SK-N-SH (cell line): Measurements from ENCODE around the gene ARFGEF2. TPM values are rescaled to one million over a fixed set of nuclear protein-coding genes. Genes with fewer than 3 reads are reported as not detected.

Experiments used
- CTCF ChIA-PET: fragments of 300-600, 350-600 bp; formaldehyde crosslinking; extraction: SDS; loops from one replicate; lab custom pipeline; 2021; lab: Yijun Ruan, JAX
- POLR2A ChIA-PET: fragments of 350-600 bp; sonication (Branson Sonifier 250); formaldehyde crosslinking; extraction: SDS; loops from one replicate; lab custom pipeline; 2020; ENCODE audit warnings: antibody characterized with exemption, inconsistent platforms; lab: Yijun Ruan, JAX
- DNase-seq: peaks from one replicate; pipeline ENCODE4 v3.0.0; 2012
- H2AFZ ChIP-seq: fragments of 200-600 bp; sonication (generic); 2 replicates; pipeline ENCODE4 v1.8.1; 2016; ENCODE audit warnings: antibody characterized with exemption, mild to moderate bottlenecking, low read depth
- H3F3A ChIP-seq: fragments of 200-600 bp; sonication (generic); replicated peaks from 2 replicates; pipeline ENCODE3; 2016; ENCODE audit warnings: antibody characterized with exemption, mild to moderate bottlenecking; ENCODE audit not compliant: insufficient read depth
- H3K27ac ChIP-seq, 2 experiments: fragments of 200-500 bp in 1 of 2; fragments of 200-600 bp in 1 of 2; sonication (Bioruptor generic) in 1 of 2; sonication (generic), shearing (Covaris generic) in 1 of 2; 2 replicates each; pipeline versions ENCODE4 v1.5.1 to v1.6.1; 2014 to 2016; ENCODE audit warnings: low read depth in 2 of 2, inconsistent platforms in 1 of 2, low read length in 1 of 2, mild to moderate bottlenecking in 1 of 2, mixed read lengths in 1 of 2
- H3K27me3 ChIP-seq: fragments of 200-600 bp; sonication (generic), shearing (Covaris generic); 2 replicates; pipeline ENCODE4 v1.6.1; 2016; ENCODE audit warnings: mixed run types; ENCODE audit not compliant: insufficient read depth
- H3K36me3 ChIP-seq, 2 experiments: fragments of 200-500 bp in 1 of 2; fragments of 200-600 bp in 1 of 2; sonication (Bioruptor generic) in 1 of 2; sonication (generic) in 1 of 2; replicated peaks in 1 of 2; 2 replicates each; pipeline versions ENCODE3 to v1.5.1; 2014 to 2016; ENCODE audit warnings: low read length in 1 of 2, mild to moderate bottlenecking in 1 of 2; ENCODE audit not compliant: insufficient read depth in 2 of 2, control insufficient read depth in 1 of 2
- H3K4me1 ChIP-seq, 2 experiments: fragments of 200-500 bp in 1 of 2; fragments of 200-600 bp in 1 of 2; sonication (Bioruptor generic) in 1 of 2; sonication (generic), shearing (Covaris generic) in 1 of 2; 2 replicates each; pipeline versions ENCODE4 v1.5.1 to v1.6.1; 2014 to 2016; ENCODE audit warnings: low read depth in 1 of 2, low read length in 1 of 2, mixed run types in 1 of 2; ENCODE audit not compliant: insufficient read depth in 2 of 2, control insufficient read depth in 1 of 2
- H3K4me2 ChIP-seq: fragments of 200-600 bp; sonication (generic), shearing (Covaris generic); 2 replicates; pipeline ENCODE4 v1.6.1; 2017; ENCODE audit warnings: mixed run types
- H3K4me3 ChIP-seq, 2 experiments: fragments of 200-500 bp in 1 of 2; fragments of 200-600 bp in 1 of 2; sonication (Bioruptor generic) in 1 of 2; sonication (generic), shearing (Covaris generic) in 1 of 2; 2 replicates each; pipeline versions ENCODE4 v1.5.1 to v1.8.1; 2014 to 2016; ENCODE audit warnings: low read depth in 2 of 2, inconsistent platforms in 1 of 2, low read length in 1 of 2, mild to moderate bottlenecking in 1 of 2, mixed read lengths in 1 of 2, moderate library complexity in 1 of 2
- H3K79me2 ChIP-seq: fragments of 200-600 bp; sonication (generic); 2 replicates; pipeline ENCODE4 v1.8.1; 2017; ENCODE audit warnings: mild to moderate bottlenecking; ENCODE audit not compliant: insufficient read depth
- H3K9ac ChIP-seq: fragments of 200-600 bp; sonication (generic); 2 replicates; pipeline ENCODE4 v1.6.1; 2017; ENCODE audit warnings: mixed run types
- H3K9me2 ChIP-seq: fragments of 200-600 bp; sonication (generic); 2 replicates; pipeline ENCODE4 v1.6.1; 2017; ENCODE audit warnings: mixed run types
- H3K9me3 ChIP-seq: fragments of 200-600 bp; sonication (generic); 2 replicates; pipeline ENCODE4 v1.6.1; 2017; ENCODE audit warnings: mixed run types, mild to moderate bottlenecking, moderate library complexity
- H4K20me1 ChIP-seq: fragments of 200-600 bp; sonication (generic); 2 replicates; pipeline ENCODE4 v1.6.1; 2017; ENCODE audit warnings: mild to moderate bottlenecking, mixed run types; ENCODE audit not compliant: insufficient read depth
- EP300 ChIP-seq, 2 experiments: IDR thresholded peaks; 2 replicates each; pipeline versions ENCODE4 v1.4.0 to v1.6.1; 2012; ENCODE audit warnings: borderline replicate concordance in 1 of 2, low read depth in 1 of 2, low read length in 1 of 2
- EZH2phosphoT487 ChIP-seq: fragments of 200-600 bp; sonication (generic); IDR thresholded peaks from 2 replicates; pipeline ENCODE4 v1.6.1; 2017; ENCODE audit warnings: low read depth, mixed run types, mild to moderate bottlenecking, antibody characterized with exemption, moderate library complexity, borderline replicate concordance
- FOSL2 ChIP-seq: IDR thresholded peaks from 2 replicates; pipeline ENCODE4 v1.4.0; 2012; ENCODE audit warnings: low read depth, mild to moderate bottlenecking, moderate library complexity, borderline replicate concordance
- FOXM1 ChIP-seq: IDR thresholded peaks from 2 replicates; pipeline ENCODE4 v1.4.0; 2012; ENCODE audit warnings: low read depth, mild to moderate bottlenecking
- GABPA ChIP-seq: IDR thresholded peaks from 2 replicates; pipeline ENCODE4 v1.4.0; 2012; ENCODE audit warnings: low read depth, mild to moderate bottlenecking
- GATA2 ChIP-seq: sonication (generic); formaldehyde crosslinking; IDR thresholded peaks from 2 replicates; pipeline ENCODE4 v1.5.0; 2020; ENCODE audit warnings: mild to moderate bottlenecking, missing genetic modification reagents
- IRF3 ChIP-seq: fragments of 150-350 bp; IDR thresholded peaks from 2 replicates; pipeline ENCODE4 v1.6.1; 2016; ENCODE audit warnings: mild to moderate bottlenecking, low read depth, low read length
- JUND ChIP-seq: IDR thresholded peaks from 2 replicates; pipeline ENCODE4 v1.4.0; 2012
- MAX ChIP-seq: IDR thresholded peaks from 2 replicates; pipeline ENCODE4 v1.4.0; 2012; ENCODE audit warnings: low read depth
- MXI1 ChIP-seq: IDR thresholded peaks from 2 replicates; pipeline ENCODE4 v1.6.1; 2012; ENCODE audit warnings: mild to moderate bottlenecking, low read depth, low read length, improper control_type of control experiment
- NRF1 ChIP-seq: IDR thresholded peaks from 2 replicates; pipeline ENCODE4 v1.6.1; 2012; ENCODE audit warnings: low read depth, mild to moderate bottlenecking, low read length
- POLR2AphosphoS5 ChIP-seq: IDR thresholded peaks from 2 replicates; pipeline ENCODE4 v1.6.1; 2012; ENCODE audit warnings: low read depth, low read length
- REST ChIP-seq: IDR thresholded peaks from 2 replicates; pipeline ENCODE4 v1.6.1; 2012; ENCODE audit warnings: mild to moderate bottlenecking, low read depth, low read length, moderate library complexity
- RFX5 ChIP-seq: IDR thresholded peaks from 2 replicates; pipeline ENCODE4 v1.6.1; 2012; ENCODE audit warnings: mild to moderate bottlenecking, improper control_type of control experiment, low read length
- SMC3 ChIP-seq: IDR thresholded peaks from 2 replicates; pipeline ENCODE4 v1.6.1; 2012; ENCODE audit warnings: low read depth, low read length, improper control_type of control experiment
- TEAD4 ChIP-seq: IDR thresholded peaks from 2 replicates; pipeline ENCODE4 v1.4.0; 2012; ENCODE audit warnings: mild to moderate bottlenecking, borderline replicate concordance; ENCODE audit not compliant: insufficient read depth
- USF2 ChIP-seq: fragments of 150-350 bp; IDR thresholded peaks from 2 replicates; pipeline ENCODE4 v1.6.1; 2017; ENCODE audit warnings: antibody characterized with exemption, low read length, low read depth, borderline replicate concordance
- YY1 ChIP-seq: IDR thresholded peaks from 2 replicates; pipeline ENCODE4 v1.4.0; 2012; ENCODE audit warnings: low read depth, mild to moderate bottlenecking
- ZBTB33 ChIP-seq: IDR thresholded peaks from 2 replicates; pipeline ENCODE4 v1.4.0; 2012; ENCODE audit warnings: low read depth, borderline replicate concordance
- WGBS: methylation state at CpG from one replicate; pipeline ENCODE4 v1.1.6; 2017; ENCODE audit warnings: low lambda C conversion rate; 5-methylcytosine and 5-hydroxymethylcytosine counted together
- polyA plus RNA-seq, 3 experiments: library from polyadenylated mRNA; depleted of rRNA; stranded (reverse); fragments of >200 nt; gene quantifications; 2 replicates each; pipeline ENCODE4 v1.2.3, GENCODE V29; 2012

The ARFGEF2 gene
- polyA plus RNA-seq, 1 of the 3 experiments (the other 2 are of a cell fraction), result 6.1 TPM

GRCh38 chr20:48962421-48962820 is 40.9 kb downstream of the ARFGEF2 start:
- WGBS, result 99% methylated on average over 4 of the region's 4 CpGs
- POLR2A ChIA-PET, result no interaction called here

GRCh38 chr20:48962976-48963771 is 41.7 kb downstream of the ARFGEF2 start:
- ChIA-PET POLR2A (no interaction called here), CTCF (interaction anchor here (1.4 kb wide), 1 partner anchor 254 kb away, joined by 3 read pairs; no protein-coding TSS in a partner anchor)
- no peaks in the 10 kb centered on the region for H3K27me3 ChIP-seq
- peaks cover 14 to 15% of the 10 kb centered on the region in 2 experiments for H3K36me3 ChIP-seq
- H3K79me2 ChIP-seq, result no peaks in the 10 kb centered on the region
- no peaks in the 10 kb centered on the region for H3K9me3 ChIP-seq
- no peak overlapping the region for H3K4me2 ChIP-seq
- H3K9me2 ChIP-seq, result no peaks in the 10 kb centered on the region
- no peak overlapping the region for H3K4me3 ChIP-seq
- no peak for DNase-seq
- 93% methylated on average over 11 of the region's 11 CpGs for WGBS
- H3K4me1 ChIP-seq, result peaks cover 0 to 2% of the 10 kb centered on the region in 2 experiments; a peak in 1 of 4 replicates
- H2AFZ ChIP-seq, result no peak overlapping the region
- H3K27ac ChIP-seq, result no peak overlapping the region
- H4K20me1 ChIP-seq, result no peaks in the 10 kb centered on the region; the same call in 1 of the 2 replicates
- H3K9ac ChIP-seq, result no peak overlapping the region
- peaks cover 20% of the 10 kb centered on the region for H3F3A ChIP-seq
- TF ChIP-seq POLR2AphosphoS5, result no peak
- no peak for TF ChIP-seq REST
- no peak for TF ChIP-seq FOSL2
- no peak for TF ChIP-seq EZH2phosphoT487
- TF ChIP-seq ZBTB33, result no peak
- no peak for TF ChIP-seq SMC3
- no peak for TF ChIP-seq NRF1
- TF ChIP-seq GABPA, result no peak
- TF ChIP-seq MAX, result no peak
- TF ChIP-seq RFX5, result no peak
- no peak for TF ChIP-seq FOXM1
- TF ChIP-seq TEAD4, result no peak
- no peak for TF ChIP-seq JUND
- no peak for TF ChIP-seq MXI1
- TF ChIP-seq GATA2 (CRISPR knock-in tag), result no peak
- TF ChIP-seq YY1, result no peak
- TF ChIP-seq USF2, result no peak
- no peak for TF ChIP-seq IRF3

More at GRCh38 chr20:48962421-48962820, 40.9 kb downstream of the ARFGEF2 start:
- Histone ChIP-seq H3K27me3 (no peaks in the 10 kb centered on the region), H3K79me2 (no peaks in the 10 kb centered on the region), H3K4me1 (peaks cover 0 to 2% of the 10 kb centered on the region in 2 experiments; a peak in 1 of 4 replicates), H3K4me2 (no peak overlapping the region), H4K20me1 (no peaks in the 10 kb centered on the region; the same call in 1 of the 2 replicates), H3F3A (peaks cover 20% of the 10 kb centered on the region), H3K4me3 (no peak overlapping the region), H2AFZ (no peak overlapping the region), H3K27ac (no peak overlapping the region), H3K9ac (no peak overlapping the region), H3K9me3 (no peaks in the 10 kb centered on the region), H3K36me3 (peaks cover 18 to 19% of the 10 kb centered on the region in 2 experiments), H3K9me2 (no peaks in the 10 kb centered on the region)
- no peak for DNase-seq
- CTCF ChIA-PET, result no interaction called here
- no peak for TF ChIP-seq EP300 (IDR thresholded peaks at IDR 0.05; ENCODE audit: borderline replicate concordance in 1 of 2, low read depth in 1 of 2, low read length in 1 of 2)
